HG02840 (cell line): ENCODE measurements around the gene TRIM13.
"Not testable (repeated sequence)": the region's sequence is repeated elsewhere in the genome, so short reads cannot be mapped to it uniquely, and the experiment has no call there.

Source experiments
- ATAC-seq: cut with Tn5 transposase; IDR thresholded peaks from one replicate; pipeline ENCODE4 v1.9.1; 2021; ENCODE audit warnings: mild to moderate bottlenecking, moderate library complexity, moderate number of reproducible peaks; ENCODE audit not compliant: unreplicated experiment, low FRiP score

TRIM13 gene

DNA sequence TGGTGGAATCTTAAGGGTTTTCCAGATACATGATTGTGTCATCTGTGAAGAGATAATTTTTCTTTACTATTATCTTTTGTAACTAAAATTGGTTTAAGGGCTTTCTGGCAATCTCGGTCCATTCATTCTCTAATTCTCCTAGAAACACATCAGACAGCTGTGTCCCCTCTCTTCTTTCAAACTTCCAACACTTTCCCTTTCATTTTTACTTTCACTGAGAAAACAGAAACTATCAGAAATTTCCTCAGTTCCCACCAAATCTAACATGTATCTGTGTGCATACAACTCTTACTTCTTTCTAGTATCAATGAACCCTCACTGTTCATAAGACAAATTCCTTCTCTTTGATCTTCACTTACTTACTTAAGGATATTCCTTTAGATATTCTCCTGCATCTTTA is 58.6 kb downstream of the TRIM13 start:
- ATAC-seq: no peak

DNA sequence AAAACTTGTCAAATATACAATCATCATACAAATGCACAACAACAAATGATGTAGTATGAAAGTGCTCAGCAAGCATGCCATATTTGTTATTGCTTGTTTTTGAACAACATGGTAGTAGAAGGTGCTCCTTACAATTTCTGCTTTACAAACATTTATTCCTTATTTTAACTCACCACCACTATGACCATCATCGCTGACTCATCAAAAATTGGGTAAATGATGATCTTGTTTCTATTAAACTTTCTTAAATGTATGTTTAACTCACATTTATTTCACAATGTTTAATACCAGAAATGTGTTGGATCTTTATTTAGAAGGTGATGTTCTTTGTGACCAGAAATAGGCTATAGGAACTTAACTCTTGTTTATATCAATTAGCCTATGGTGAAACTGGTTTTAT is 63.9 kb downstream of the TRIM13 start:
- no peak for ATAC-seq

GRCh38 chr13:50062336-50062735 is 65.5 kb downstream of the TRIM13 start:
- ATAC-seq: not testable (repeated sequence)

DNA sequence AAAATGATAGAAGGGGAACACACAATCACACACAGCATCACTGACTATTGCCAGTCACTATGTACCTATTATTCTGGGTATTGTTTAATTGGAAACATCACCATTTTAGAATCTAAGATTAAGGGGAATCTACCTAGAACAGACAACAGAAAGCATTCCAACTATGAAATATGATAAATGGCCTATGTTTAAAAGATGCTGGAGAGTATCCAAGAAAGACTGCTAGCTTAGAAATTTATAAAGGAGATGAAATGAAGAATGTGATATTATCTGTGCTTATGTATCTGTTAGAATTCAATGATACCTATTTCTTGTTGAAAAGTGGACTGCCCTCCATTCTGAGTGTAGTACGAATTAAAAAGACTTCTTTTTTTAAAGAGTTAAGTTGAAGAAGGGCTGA is 68.9 kb downstream of the TRIM13 start:
- no peak for ATAC-seq
